ENCODE measurements around the gene BICDL2. TPM values are rescaled to one million over a fixed set of nuclear protein-coding genes. Genes with fewer than 3 reads are reported as not detected.

BICDL2 gene
- total and polyA plus RNA-seq, 4 donors = 0.06 to 0.39 (median 0.24) TPM

GRCh38 chr16:3012246-3012645 is 24.5 kb downstream of the BICDL2 start:
- Histone ChIP-seq H3K27me3 (ENCODE audit: control insufficient read depth, insufficient read depth, low read length) (peaks cover 82% of the 10 kb centered on the region), H3K4me3 (ENCODE audit: low read depth, low read length) (no peak overlapping the region), H3K27ac (ENCODE audit: low read depth, low read length) (no peak overlapping the region), H3K4me1 (ENCODE audit: control insufficient read depth, insufficient read depth, low read length) (peaks cover 11% of the 10 kb centered on the region), H3K36me3 (ENCODE audit: control insufficient read depth, insufficient read depth, low read length) (no peaks in the 10 kb centered on the region), H3K9me3 (ENCODE audit: control insufficient read depth, insufficient read depth, low read length) (no peaks in the 10 kb centered on the region)
- WGBS (ENCODE audit: insufficient coverage) = 6% methylated on average over 19 of the region's 19 CpGs
- DNase-seq (ENCODE audit: low read depth in 4 of 6, low spot score in 6 of 6) = no peak

- no peak overlapping the region for H3K4me3 ChIP-seq (ENCODE audit: low read depth, low read length)
- no peaks in the 10 kb centered on the region for H3K36me3 ChIP-seq (ENCODE audit: control insufficient read depth, insufficient read depth, low read length)
- no peaks in the 10 kb centered on the region for H3K9me3 ChIP-seq (ENCODE audit: control insufficient read depth, insufficient read depth, low read length)
- H3K27me3 ChIP-seq (ENCODE audit: control insufficient read depth, insufficient read depth, low read length) = peaks cover 93% of the 10 kb centered on the region
- H3K4me1 ChIP-seq (ENCODE audit: control insufficient read depth, insufficient read depth, low read length) = peaks cover 11% of the 10 kb centered on the region
- WGBS (ENCODE audit: insufficient coverage) = 94% methylated on average over 7 of the region's 8 CpGs
- H3K27ac ChIP-seq (ENCODE audit: low read depth, low read length) = no peak overlapping the region
- no peak for DNase-seq (ENCODE audit: low read depth in 4 of 6, low spot score in 6 of 6)
Measured at GRCh38 chr16:3010510-3010909, 26.2 kb downstream of the BICDL2 start.

GRCh38 chr16:3009568-3010390 is 27.0 kb downstream of the BICDL2 start:
- Histone ChIP-seq H3K4me1 (ENCODE audit: control insufficient read depth, insufficient read depth, low read length) (peaks cover 13% of the 10 kb centered on the region), H3K27me3 (ENCODE audit: control insufficient read depth, insufficient read depth, low read length) (peaks cover 94% of the 10 kb centered on the region), H3K36me3 (ENCODE audit: control insufficient read depth, insufficient read depth, low read length) (no peaks in the 10 kb centered on the region), H3K4me3 (ENCODE audit: low read depth, low read length) (no peak overlapping the region), H3K9me3 (ENCODE audit: control insufficient read depth, insufficient read depth, low read length) (no peaks in the 10 kb centered on the region), H3K27ac (ENCODE audit: low read depth, low read length) (no peak overlapping the region)
- WGBS (ENCODE audit: insufficient coverage) = 16% methylated on average over 16 of the region's 21 CpGs
- DNase-seq (ENCODE audit: low read depth in 4 of 6, low spot score in 6 of 6) = no peak

- Histone ChIP-seq H3K36me3 (ENCODE audit: control insufficient read depth, insufficient read depth, low read length) (no peaks in the 10 kb centered on the region), H3K27me3 (ENCODE audit: control insufficient read depth, insufficient read depth, low read length) (peaks cover 86% of the 10 kb centered on the region), H3K4me3 (ENCODE audit: low read depth, low read length) (no peak overlapping the region), H3K4me1 (ENCODE audit: control insufficient read depth, insufficient read depth, low read length) (peaks cover 17% of the 10 kb centered on the region), H3K9me3 (ENCODE audit: control insufficient read depth, insufficient read depth, low read length) (no peaks in the 10 kb centered on the region), H3K27ac (ENCODE audit: low read depth, low read length) (no peak overlapping the region)
- WGBS (ENCODE audit: insufficient coverage) = 21% methylated on average over 4 of the region's 4 CpGs
- no peak for DNase-seq (ENCODE audit: low read depth in 4 of 6, low spot score in 6 of 6)
Measured at GRCh38 chr16:3008690-3009037, 28.1 kb downstream of the BICDL2 start.

- no peak overlapping the region for H3K27ac ChIP-seq (ENCODE audit: low read depth, low read length)
- H3K27me3 ChIP-seq (ENCODE audit: control insufficient read depth, insufficient read depth, low read length) = peaks cover 83% of the 10 kb centered on the region
- DNase-seq (ENCODE audit: low read depth in 4 of 6, low spot score in 6 of 6) = no peak
- no peak overlapping the region for H3K4me3 ChIP-seq (ENCODE audit: low read depth, low read length)
- H3K36me3 ChIP-seq (ENCODE audit: control insufficient read depth, insufficient read depth, low read length) = no peaks in the 10 kb centered on the region
- H3K4me1 ChIP-seq (ENCODE audit: control insufficient read depth, insufficient read depth, low read length) = peaks cover 22% of the 10 kb centered on the region
- 10% methylated on average over 10 of the region's 17 CpGs for WGBS (ENCODE audit: insufficient coverage)
- no peaks in the 10 kb centered on the region for H3K9me3 ChIP-seq (ENCODE audit: control insufficient read depth, insufficient read depth, low read length)
Measured at GRCh38 chr16:3007957-3008689, 28.6 kb downstream of the BICDL2 start.

GRCh38 chr16:3007059-3007956 is 29.4 kb downstream of the BICDL2 start:
- no peak overlapping the region for H3K4me3 ChIP-seq (ENCODE audit: low read depth, low read length)
- H3K9me3 ChIP-seq (ENCODE audit: control insufficient read depth, insufficient read depth, low read length) = no peaks in the 10 kb centered on the region
- H3K36me3 ChIP-seq (ENCODE audit: control insufficient read depth, insufficient read depth, low read length) = no peaks in the 10 kb centered on the region
- WGBS (ENCODE audit: insufficient coverage) = 35% methylated on average over 12 of the region's 13 CpGs
- no peak overlapping the region for H3K27ac ChIP-seq (ENCODE audit: low read depth, low read length)
- no peak for DNase-seq (ENCODE audit: low read depth in 4 of 6, low spot score in 6 of 6)
- H3K4me1 ChIP-seq (ENCODE audit: control insufficient read depth, insufficient read depth, low read length) = peaks cover 16% of the 10 kb centered on the region
- H3K27me3 ChIP-seq (ENCODE audit: control insufficient read depth, insufficient read depth, low read length) = peaks cover 75% of the 10 kb centered on the region

- WGBS (ENCODE audit: insufficient coverage) = under 1% methylated on average over 19 of the region's 25 CpGs
- DNase-seq (ENCODE audit: low read depth in 4 of 6, low spot score in 6 of 6) = no peak
- no peaks in the 10 kb centered on the region for H3K9me3 ChIP-seq (ENCODE audit: control insufficient read depth, insufficient read depth, low read length)
- peaks cover 64% of the 10 kb centered on the region for H3K27me3 ChIP-seq (ENCODE audit: control insufficient read depth, insufficient read depth, low read length)
- H3K36me3 ChIP-seq (ENCODE audit: control insufficient read depth, insufficient read depth, low read length) = no peaks in the 10 kb centered on the region
- H3K27ac ChIP-seq (ENCODE audit: low read depth, low read length) = no peak overlapping the region
- H3K4me3 ChIP-seq (ENCODE audit: low read depth, low read length) = peak overlapping the region; percentile 9
- H3K4me1 ChIP-seq (ENCODE audit: control insufficient read depth, insufficient read depth, low read length) = peaks cover 13% of the 10 kb centered on the region
Measured at GRCh38 chr16:3004781-3005284, 31.9 kb downstream of the BICDL2 start.

GRCh38 chr16:3004319-3004718 is 32.4 kb downstream of the BICDL2 start:
- H3K4me3 ChIP-seq (ENCODE audit: low read depth, low read length) = no peak overlapping the region
- H3K27ac ChIP-seq (ENCODE audit: low read depth, low read length) = no peak overlapping the region
- DNase-seq (ENCODE audit: low read depth in 4 of 6, low spot score in 6 of 6) = no peak
- peaks cover 13% of the 10 kb centered on the region for H3K4me1 ChIP-seq (ENCODE audit: control insufficient read depth, insufficient read depth, low read length)
- peaks cover 59% of the 10 kb centered on the region for H3K27me3 ChIP-seq (ENCODE audit: control insufficient read depth, insufficient read depth, low read length)
- H3K9me3 ChIP-seq (ENCODE audit: control insufficient read depth, insufficient read depth, low read length) = no peaks in the 10 kb centered on the region
- no peaks in the 10 kb centered on the region for H3K36me3 ChIP-seq (ENCODE audit: control insufficient read depth, insufficient read depth, low read length)
- under 1% methylated on average over 66 of the region's 67 CpGs for WGBS (ENCODE audit: insufficient coverage)

GRCh38 chr16:3003582-3004270 is 33.0 kb downstream of the BICDL2 start:
- Histone ChIP-seq H3K27ac (ENCODE audit: low read depth, low read length) (no peak overlapping the region), H3K9me3 (ENCODE audit: control insufficient read depth, insufficient read depth, low read length) (no peaks in the 10 kb centered on the region), H3K27me3 (ENCODE audit: control insufficient read depth, insufficient read depth, low read length) (peaks cover 60% of the 10 kb centered on the region), H3K4me1 (ENCODE audit: control insufficient read depth, insufficient read depth, low read length) (peaks cover 13% of the 10 kb centered on the region), H3K36me3 (ENCODE audit: control insufficient read depth, insufficient read depth, low read length) (no peaks in the 10 kb centered on the region), H3K4me3 (ENCODE audit: low read depth, low read length) (peak overlapping the region; percentile 24)
- 5% methylated on average over 55 of the region's 58 CpGs for WGBS (ENCODE audit: insufficient coverage)
- DNase-seq (ENCODE audit: low read depth in 4 of 6, low spot score in 6 of 6) = peak; percentile 92 to 99 (median 95)
